GM23338 (cell line): ENCODE data around the gene NPL.

Source experiments
- CREB1 ChIP-seq: fragments of 250-450 bp; sonication (Bioruptor Pico); IDR thresholded peaks from 2 replicates; pipeline ENCODE4 v1.5.0; 2020; ENCODE audit warnings: low read depth, mild to moderate bottlenecking, moderate library complexity
- CTCF ChIP-seq, 2 experiments: fragments of 200-600 bp in 1 of 2; sonication (generic) in 1 of 2; conservative IDR thresholded peaks; 2 replicates each; pipeline versions ENCODE4 v1.5.1 to v1.6.1; 2016 to 2017; ENCODE audit warnings: antibody characterized with exemption in 2 of 2, low read depth in 2 of 2, mild to moderate bottlenecking in 2 of 2, moderate library complexity in 1 of 2
- ETS1 ChIP-seq: IDR thresholded peaks from 2 replicates; pipeline ENCODE4 v1.6.1; 2016; ENCODE audit warnings: antibody characterized with exemption
- EZH2 ChIP-seq: fragments of 200-600 bp; sonication (generic); IDR thresholded peaks from one replicate; pipeline ENCODE4 v1.8.0; 2017; ENCODE audit warnings: antibody characterized with exemption, mild to moderate bottlenecking, low read depth; ENCODE audit not compliant: unreplicated experiment
- EZH2phosphoT487 ChIP-seq: fragments of 200-600 bp; sonication (generic); IDR thresholded peaks from one replicate; pipeline ENCODE4 v1.8.1; 2018; ENCODE audit warnings: antibody characterized with exemption; ENCODE audit not compliant: unreplicated experiment
- JUNB ChIP-seq: IDR thresholded peaks from one replicate; pipeline ENCODE4 v1.6.1; 2016; ENCODE audit warnings: antibody characterized with exemption; ENCODE audit not compliant: unreplicated experiment
- POLR2AphosphoS5 ChIP-seq: IDR thresholded peaks from 2 replicates; pipeline ENCODE4 v1.6.1; 2016; ENCODE audit warnings: antibody characterized with exemption, low read depth
- REST ChIP-seq: IDR thresholded peaks from one replicate; pipeline ENCODE4 v1.6.1; 2018; ENCODE audit warnings: antibody characterized with exemption; ENCODE audit not compliant: unreplicated experiment
- STAT1 ChIP-seq: IDR thresholded peaks from one replicate; pipeline ENCODE4 v1.6.1; 2016; ENCODE audit warnings: antibody characterized with exemption; ENCODE audit not compliant: unreplicated experiment
- ZNF114 ChIP-seq: fragments of 250-450 bp; sonication (Bioruptor Pico); IDR thresholded peaks from 2 replicates; pipeline ENCODE4 v1.5.0; 2020; ENCODE audit warnings: mild to moderate bottlenecking, moderate library complexity
- ZNF331 ChIP-seq: fragments of 250-450 bp; sonication (Bioruptor Pico); IDR thresholded peaks from 2 replicates; pipeline ENCODE4 v1.5.0; 2020; ENCODE audit warnings: low read depth, mild to moderate bottlenecking, moderate library complexity

GRCh38 chr1:182816863-182817262, 27.3 kb downstream of the NPL start:
- no peak for TF ChIP-seq ZNF331 (CRISPR knock-in tag)
- no peak for TF ChIP-seq CTCF (conservative IDR thresholded peaks at IDR 0.05; ENCODE audit: low read depth in 2 of 2)
- no peak for TF ChIP-seq EZH2
- no peak for TF ChIP-seq ZNF114 (CRISPR knock-in tag)
- no peak for TF ChIP-seq EZH2phosphoT487
- TF ChIP-seq POLR2AphosphoS5, result no peak
- TF ChIP-seq ETS1, result no peak
- no peak for TF ChIP-seq CREB1
- TF ChIP-seq REST, result no peak
- TF ChIP-seq JUNB, result no peak
- no peak for TF ChIP-seq STAT1
